ENCODE results near the gene WHRN. TPM values are rescaled to one million over a fixed set of nuclear protein-coding genes. Genes with fewer than 3 reads are reported as not detected.
A peak's percentile ranks its signal among the peaks of the same experiment; 100 is the strongest.

WHRN gene
- polyA plus RNA-seq, 1 donor (not counting 4 experiments of a cell fraction or from before 2014, with no cell fraction given): 1.2 TPM

GRCh38 chr9:114399381-114399780 lies 105.9 kb downstream of the WHRN start:
- H3K27me3 ChIP-seq (ENCODE audit: control insufficient read depth, extremely low read depth, insufficient read depth, low read length): no peaks in the 10 kb centered on the region
- dilution Hi-C loops (cut with MboI; ENCODE audit: extremely low pct_ligation_motif_present, low sequenced_read_pairs): no loop called here
- no peak overlapping the region for H3K9ac ChIP-seq (ENCODE audit: control insufficient read depth, extremely low read depth, insufficient read depth, low read length)
- H3K4me2 ChIP-seq (ENCODE audit: control insufficient read depth, extremely low read depth, insufficient read depth, low read depth, low read length): peak overlapping the region; percentile 6
- FAIRE-seq (no peak), DNase-seq (ENCODE audit: low read depth, low spot score) (no peak)
- H4K20me1 ChIP-seq (ENCODE audit: control insufficient read depth, extremely low read depth, insufficient read depth, low read length): no peaks in the 10 kb centered on the region
- H3K4me1 ChIP-seq (ENCODE audit: control insufficient read depth, extremely low read depth, insufficient read depth, low read length): peaks cover 26% of the 10 kb centered on the region
- peaks cover 0 to 1% of the 10 kb centered on the region in 2 experiments for H3K36me3 ChIP-seq (ENCODE audit: control insufficient read depth in 2 of 2, extremely low read depth in 1 of 2, insufficient read depth in 2 of 2, low read length in 2 of 2)
- no peak for TF ChIP-seq EZH2 (IDR thresholded peaks at IDR 0.05; ENCODE audit: low read length)
- no peak overlapping the region for H2AFZ ChIP-seq (ENCODE audit: control insufficient read depth, low read length)
- peaks cover 3% of the 10 kb centered on the region for H3K9me1 ChIP-seq (ENCODE audit: control insufficient read depth, extremely low read depth, insufficient read depth, low read length)
- no peak overlapping the region for H3K27ac ChIP-seq (ENCODE audit: control insufficient read depth, insufficient read depth, low read length)
- H3K9me3 ChIP-seq (ENCODE audit: control insufficient read depth, low read depth, low read length): no peaks in the 10 kb centered on the region
- no peaks in the 10 kb centered on the region for H3K79me2 ChIP-seq (ENCODE audit: control insufficient read depth, insufficient read depth, low read length)
- no peak overlapping the region for H3K4me3 ChIP-seq (ENCODE audit: control insufficient read depth in 2 of 3, extremely low read depth in 1 of 3, insufficient read depth in 2 of 3, low read depth in 1 of 3, low read length in 3 of 3)

GRCh38 chr9:114397848-114398605 lies 107.2 kb downstream of the WHRN start:
- Histone ChIP-seq H3K27ac (ENCODE audit: control insufficient read depth, insufficient read depth, low read length) (peak overlapping the region; percentile 68), H2AFZ (ENCODE audit: control insufficient read depth, low read length) (peak overlapping the region; percentile 94), H3K9me3 (ENCODE audit: control insufficient read depth, low read depth, low read length) (no peaks in the 10 kb centered on the region), H3K9me1 (ENCODE audit: control insufficient read depth, extremely low read depth, insufficient read depth, low read length) (peaks cover 3% of the 10 kb centered on the region), H3K4me1 (ENCODE audit: control insufficient read depth, extremely low read depth, insufficient read depth, low read length) (peaks cover 25% of the 10 kb centered on the region), H3K9ac (ENCODE audit: control insufficient read depth, extremely low read depth, insufficient read depth, low read length) (peak overlapping the region; percentile 78), H3K4me2 (ENCODE audit: control insufficient read depth, extremely low read depth, insufficient read depth, low read depth, low read length) (peak overlapping the region; percentile 84), H3K27me3 (ENCODE audit: control insufficient read depth, extremely low read depth, insufficient read depth, low read length) (no peaks in the 10 kb centered on the region), H3K4me3 (ENCODE audit: control insufficient read depth in 2 of 3, extremely low read depth in 1 of 3, insufficient read depth in 2 of 3, low read depth in 1 of 3, low read length in 3 of 3) (peak overlapping the region; percentile 72 to 78 (median 73)), H3K36me3 (ENCODE audit: control insufficient read depth in 2 of 2, extremely low read depth in 1 of 2, insufficient read depth in 2 of 2, low read length in 2 of 2) (peaks cover 0 to 1% of the 10 kb centered on the region in 2 experiments), H3K79me2 (ENCODE audit: control insufficient read depth, insufficient read depth, low read length) (no peaks in the 10 kb centered on the region), H4K20me1 (ENCODE audit: control insufficient read depth, extremely low read depth, insufficient read depth, low read length) (no peaks in the 10 kb centered on the region)
- TF ChIP-seq CTCF (optimal IDR thresholded peaks at IDR 0.05 in 1 of 3, IDR thresholded peaks at IDR 0.05 in 1 of 3, conservative IDR thresholded peaks at IDR 0.05 in 1 of 3; ENCODE audit: extremely low read depth in 1 of 3, insufficient read depth in 2 of 3, low read length in 3 of 3) (no peak), EZH2 (IDR thresholded peaks at IDR 0.05; ENCODE audit: low read length) (no peak)
- dilution Hi-C loops (cut with MboI; ENCODE audit: extremely low pct_ligation_motif_present, low sequenced_read_pairs): no loop called here
- FAIRE-seq: no peak
- DNase-seq (ENCODE audit: low read depth, low spot score): peak; percentile 53

Measured in keratinocyte (primary cell).